GM12874 (cell line): ENCODE data around the gene SRF.

ENCODE experiments used
- TF ChIP-seq, protein P1 (sequence below): IDR thresholded peaks from 2 replicates; pipeline ENCODE4 v1.5.1; 2011; ENCODE audit warnings: low read depth, mild to moderate bottlenecking, control low read depth, low read length, moderate library complexity; ENCODE audit not compliant: insufficient read depth

SRF gene

DNA sequence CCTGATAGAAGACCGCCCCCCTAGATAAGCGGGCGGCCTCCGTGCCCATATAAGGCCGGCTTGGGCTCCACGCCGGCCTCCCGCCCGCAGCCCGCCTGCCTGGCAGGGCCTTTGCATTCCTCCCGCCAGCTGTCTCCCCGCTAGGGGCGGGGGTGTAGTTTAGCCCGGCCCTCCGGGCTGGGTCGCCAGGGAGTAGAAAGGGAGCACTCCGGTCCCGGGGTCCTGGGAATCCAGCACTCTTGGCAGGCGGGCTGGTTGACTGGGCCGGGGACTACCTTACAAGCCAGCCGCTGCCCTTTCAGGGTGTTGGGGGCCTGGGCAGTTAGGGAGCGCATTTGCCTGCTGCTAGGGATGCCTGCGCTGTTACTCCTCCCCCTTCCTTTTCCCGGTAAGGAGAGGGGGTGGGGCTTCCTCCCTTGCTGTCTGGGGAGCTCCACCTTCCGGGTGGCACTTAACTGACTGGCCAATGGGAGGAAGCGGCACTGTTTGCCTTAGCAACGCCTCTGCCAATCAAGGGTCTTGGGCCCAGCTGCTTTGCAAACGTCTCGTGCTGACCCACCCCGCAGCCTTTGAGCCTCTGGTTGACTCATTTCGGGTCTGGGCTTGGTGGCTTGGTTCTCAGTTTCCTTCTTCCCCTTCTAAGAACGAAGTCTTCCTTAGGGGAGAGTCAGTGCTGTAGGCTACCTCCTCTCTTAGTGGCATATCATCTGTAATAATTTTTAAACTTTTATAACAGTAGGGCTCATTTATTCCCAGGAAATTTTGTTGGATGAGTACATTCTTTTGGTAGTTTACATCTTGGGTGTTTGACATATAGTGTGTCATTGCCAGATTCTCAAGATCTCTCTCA, 3.4 kb downstream of the SRF start:
- TF ChIP-seq, protein P1, sequence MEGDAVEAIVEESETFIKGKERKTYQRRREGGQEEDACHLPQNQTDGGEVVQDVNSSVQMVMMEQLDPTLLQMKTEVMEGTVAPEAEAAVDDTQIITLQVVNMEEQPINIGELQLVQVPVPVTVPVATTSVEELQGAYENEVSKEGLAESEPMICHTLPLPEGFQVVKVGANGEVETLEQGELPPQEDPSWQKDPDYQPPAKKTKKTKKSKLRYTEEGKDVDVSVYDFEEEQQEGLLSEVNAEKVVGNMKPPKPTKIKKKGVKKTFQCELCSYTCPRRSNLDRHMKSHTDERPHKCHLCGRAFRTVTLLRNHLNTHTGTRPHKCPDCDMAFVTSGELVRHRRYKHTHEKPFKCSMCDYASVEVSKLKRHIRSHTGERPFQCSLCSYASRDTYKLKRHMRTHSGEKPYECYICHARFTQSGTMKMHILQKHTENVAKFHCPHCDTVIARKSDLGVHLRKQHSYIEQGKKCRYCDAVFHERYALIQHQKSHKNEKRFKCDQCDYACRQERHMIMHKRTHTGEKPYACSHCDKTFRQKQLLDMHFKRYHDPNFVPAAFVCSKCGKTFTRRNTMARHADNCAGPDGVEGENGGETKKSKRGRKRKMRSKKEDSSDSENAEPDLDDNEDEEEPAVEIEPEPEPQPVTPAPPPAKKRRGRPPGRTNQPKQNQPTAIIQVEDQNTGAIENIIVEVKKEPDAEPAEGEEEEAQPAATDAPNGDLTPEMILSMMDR, result 0 out of 2 replicates have a peak, but pooled peaks have one; percentile 7

DNA sequence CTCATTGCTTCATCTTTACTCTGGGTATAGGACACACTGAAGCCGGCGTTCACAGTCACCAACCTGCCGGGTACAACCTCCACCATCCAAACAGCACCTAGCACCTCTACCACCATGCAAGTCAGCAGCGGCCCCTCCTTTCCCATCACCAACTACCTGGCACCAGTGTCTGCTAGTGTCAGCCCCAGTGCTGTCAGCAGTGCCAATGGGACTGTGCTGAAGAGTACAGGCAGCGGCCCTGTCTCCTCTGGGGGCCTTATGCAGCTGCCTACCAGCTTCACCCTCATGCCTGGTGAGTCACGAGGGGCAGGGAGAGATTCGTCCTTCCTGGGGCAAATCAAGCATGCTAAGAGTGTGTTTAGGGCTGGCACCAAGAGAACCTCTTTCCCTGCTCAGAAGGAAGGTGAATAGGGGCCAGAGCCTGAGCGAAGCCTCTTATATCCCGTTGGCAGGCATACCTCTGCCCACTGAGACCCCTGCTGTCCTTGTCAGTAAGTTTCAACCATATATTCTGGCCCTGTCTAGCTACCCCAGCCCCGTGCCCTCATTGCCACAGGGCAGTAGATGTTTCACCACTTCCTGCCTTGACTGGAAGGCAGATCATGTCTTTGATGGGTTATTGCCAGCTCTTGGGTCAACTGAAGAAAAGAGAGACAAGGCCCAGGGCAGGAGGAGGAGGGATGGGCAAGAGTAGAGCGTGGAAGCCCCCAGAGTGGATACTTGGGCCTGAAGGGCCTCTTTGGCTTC, 4.8 kb downstream of the SRF start:
- TF ChIP-seq, protein P1, result no peak

DNA sequence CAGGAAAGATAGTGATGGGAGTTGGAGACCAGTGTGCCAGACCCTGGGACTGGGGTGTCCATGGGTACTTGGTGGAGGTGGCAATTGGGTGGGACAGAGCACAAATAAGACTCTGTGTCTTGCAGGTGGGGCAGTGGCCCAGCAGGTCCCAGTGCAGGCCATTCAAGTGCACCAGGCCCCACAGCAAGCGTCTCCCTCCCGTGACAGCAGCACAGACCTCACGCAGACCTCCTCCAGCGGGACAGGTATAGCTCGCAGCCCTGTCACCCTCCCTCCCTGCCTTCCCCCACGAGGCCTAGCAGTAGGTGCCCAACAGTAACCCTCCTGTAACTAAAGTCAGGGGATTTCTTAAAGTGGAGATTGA, 5.3 kb downstream of the SRF start:
- TF ChIP-seq, protein P1, result no peak

DNA sequence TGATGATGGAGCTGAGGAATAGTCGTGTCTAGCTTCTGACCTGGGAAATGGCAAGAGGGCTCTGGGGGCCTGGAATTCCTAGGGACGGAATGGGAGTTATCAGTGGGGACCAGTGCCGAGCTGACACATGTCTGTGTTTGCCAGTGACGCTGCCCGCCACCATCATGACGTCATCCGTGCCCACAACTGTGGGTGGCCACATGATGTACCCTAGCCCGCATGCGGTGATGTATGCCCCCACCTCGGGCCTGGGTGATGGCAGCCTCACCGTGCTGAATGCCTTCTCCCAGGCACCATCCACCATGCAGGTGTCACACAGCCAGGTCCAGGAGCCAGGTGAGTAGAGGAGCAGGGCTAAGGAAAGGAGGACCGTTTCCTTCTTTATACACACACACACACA, 7.1 kb downstream of the SRF start:
- TF ChIP-seq, protein P1, result no peak

DNA sequence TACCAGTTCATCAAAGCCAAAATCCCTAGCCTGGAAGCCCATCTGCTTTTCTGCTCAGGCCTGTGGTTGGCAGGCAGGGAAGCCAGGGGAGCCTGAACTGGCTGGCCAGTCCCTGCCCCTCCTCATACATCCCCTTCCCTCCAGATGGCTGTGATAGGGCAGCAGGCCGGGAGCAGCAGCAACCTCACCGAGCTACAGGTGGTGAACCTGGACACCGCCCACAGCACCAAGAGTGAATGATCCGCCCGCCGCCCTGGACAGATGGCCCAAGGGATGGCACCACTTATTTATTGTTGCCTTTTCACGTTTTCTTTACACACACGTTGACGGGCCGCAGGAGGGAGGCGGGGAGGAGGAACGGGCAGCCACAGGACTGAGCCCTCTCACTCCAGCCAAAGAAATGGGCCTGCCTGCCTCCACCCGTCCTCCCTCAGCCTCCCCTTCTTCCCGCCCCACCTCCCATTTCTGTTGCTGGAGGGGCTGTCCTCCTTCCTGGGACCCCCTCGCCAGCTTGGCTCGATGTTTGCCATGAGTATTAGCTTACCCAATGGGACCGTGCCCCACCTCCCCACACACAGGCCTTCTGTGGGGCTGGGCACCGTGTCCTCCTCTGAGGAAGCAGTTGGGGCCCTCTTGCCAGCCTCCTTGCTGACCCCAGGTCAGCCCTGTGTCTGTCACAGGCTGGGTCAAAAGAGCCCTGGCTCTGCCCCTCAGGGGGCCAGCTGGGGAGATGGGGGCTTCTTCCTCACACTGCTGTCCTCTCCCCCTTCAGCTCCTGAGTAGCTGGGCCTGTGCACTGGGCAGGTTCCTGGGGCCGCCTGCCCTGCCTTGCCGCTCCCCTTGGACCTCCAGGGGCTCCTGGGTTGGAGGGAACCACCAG, 8.1 kb downstream of the SRF start:
- TF ChIP-seq, protein P1, result no peak

DNA sequence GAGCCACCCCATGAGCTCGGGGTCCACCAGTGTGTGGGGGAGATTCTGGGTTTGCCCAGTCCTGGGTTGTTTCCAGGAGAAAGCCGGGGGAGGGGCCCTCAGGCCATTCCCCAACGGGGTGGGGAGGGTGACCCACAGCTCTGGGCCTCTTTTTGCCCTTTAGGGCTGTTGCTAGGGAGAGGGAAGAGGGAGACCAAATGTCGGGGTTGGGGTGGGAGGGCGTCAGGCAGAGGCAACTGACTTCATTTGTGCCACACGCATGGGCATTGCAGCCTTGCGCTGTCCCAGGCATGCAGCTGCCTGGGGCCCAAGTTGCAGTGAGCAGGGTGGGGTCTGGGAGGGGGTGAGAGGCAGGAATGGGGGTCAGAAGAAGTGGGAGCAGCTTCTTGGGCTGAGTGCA, 9.0 kb downstream of the SRF start:
- TF ChIP-seq, protein P1, result no peak

DNA sequence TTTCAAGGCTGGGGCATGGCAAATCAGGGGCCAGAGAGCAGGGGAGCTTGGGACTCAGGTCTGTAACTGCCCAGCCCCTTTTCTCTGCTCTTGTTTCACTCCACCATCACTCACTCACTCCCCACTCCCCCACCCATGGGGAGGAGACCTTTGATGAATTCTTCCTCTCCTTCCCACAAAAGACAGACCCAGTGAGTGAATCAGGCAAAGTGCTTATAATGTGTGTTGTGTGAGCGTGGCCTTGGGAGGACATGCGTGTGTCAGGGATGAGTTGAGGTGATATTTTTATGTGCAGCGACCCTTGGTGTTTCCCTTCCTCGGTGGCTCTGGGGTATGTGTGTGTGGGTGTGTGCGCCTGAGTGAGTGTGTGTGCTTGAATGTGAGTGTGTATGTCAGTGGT, 9.9 kb downstream of the SRF start:
- TF ChIP-seq, protein P1, result no peak
